ENCODE data around the gene FAM174C.

FAM174C gene

GRCh38 chr19:1325568-1326294, 50.4 kb downstream of the FAM174C start:
- H3K4me1 ChIP-seq (ENCODE audit: control insufficient read depth, insufficient read depth, low read length), result no peaks in the 10 kb centered on the region; the same call in 1 of the 2 replicates
- no peak overlapping the region for H3K9ac ChIP-seq (ENCODE audit: low read length)
- peak overlapping the region; percentile 57 for H3K4me3 ChIP-seq (ENCODE audit: low read depth, low read length)
- no peak overlapping the region for H3K27ac ChIP-seq (ENCODE audit: low read depth, low read length)
- H3K27me3 ChIP-seq (ENCODE audit: control insufficient read depth, insufficient read depth, low read length), result peaks cover 7% of the 10 kb centered on the region; the same call in 1 of the 2 replicates
- H3K36me3 ChIP-seq (ENCODE audit: control insufficient read depth, insufficient read depth, low read length), result no peaks in the 10 kb centered on the region
- H3K9me3 ChIP-seq (ENCODE audit: control insufficient read depth, insufficient read depth, low read depth, low read length), result no peaks in the 10 kb centered on the region

DNA sequence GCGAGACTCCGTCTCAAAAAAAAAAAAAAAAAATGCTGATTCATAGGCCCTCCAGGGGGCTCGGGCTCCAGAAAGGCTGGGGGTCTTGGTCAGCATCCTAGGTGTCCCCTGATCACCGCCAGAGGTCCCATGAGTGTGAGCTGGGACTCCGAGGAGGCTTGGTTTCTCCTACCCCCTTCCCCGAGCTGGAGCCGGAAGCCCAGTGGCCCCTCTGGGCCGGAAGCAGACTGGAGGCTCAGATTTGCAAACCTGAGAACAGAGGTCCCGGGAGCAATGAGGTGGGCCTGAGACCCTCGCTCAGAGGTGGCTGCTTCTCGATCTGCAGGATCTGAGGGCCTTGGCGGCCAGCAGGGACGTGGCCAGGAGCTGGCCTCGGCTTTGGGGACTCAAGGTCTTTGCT, 51.8 kb downstream of the FAM174C start:
- Histone ChIP-seq H3K4me1 (ENCODE audit: control insufficient read depth, insufficient read depth, low read length) (peaks cover 6% of the 10 kb centered on the region), H3K27me3 (ENCODE audit: control insufficient read depth, insufficient read depth, low read length) (peaks cover 7% of the 10 kb centered on the region; the same call in 1 of the 2 replicates), H3K9me3 (ENCODE audit: control insufficient read depth, insufficient read depth, low read depth, low read length) (no peaks in the 10 kb centered on the region), H3K36me3 (ENCODE audit: control insufficient read depth, insufficient read depth, low read length) (no peaks in the 10 kb centered on the region), H3K9ac (ENCODE audit: low read length) (no peak overlapping the region), H3K27ac (ENCODE audit: low read depth, low read length) (no peak overlapping the region), H3K4me3 (ENCODE audit: low read depth, low read length) (no peak overlapping the region)

All from HUES6 (cell line).